Measurements from ENCODE around the gene PIK3AP1.
A peak's percentile ranks its signal among the peaks of the same experiment; 100 is the strongest.
"Not testable (repeated sequence)": the region's sequence is repeated elsewhere in the genome, so short reads cannot be mapped to it uniquely, and the experiment has no call there.

PIK3AP1 gene

GRCh38 chr10:96721207-96721572 lies 876 bp upstream of the PIK3AP1 start:
- DNase-seq (ENCODE audit: low spot score): peak; percentile 41

GRCh38 chr10:96719850-96720421 lies 378 bp downstream of the PIK3AP1 start:
- peak; percentile 57 for DNase-seq (ENCODE audit: low spot score)

- DNase-seq (ENCODE audit: low spot score): no peak
Measured at GRCh38 chr10:96719200-96719599, 1.1 kb downstream of the PIK3AP1 start.

- no peak for DNase-seq (ENCODE audit: low spot score)
Measured at GRCh38 chr10:96718304-96718990, 1.9 kb downstream of the PIK3AP1 start.

GRCh38 chr10:96716390-96716789 lies 3.9 kb downstream of the PIK3AP1 start:
- DNase-seq (ENCODE audit: low spot score): no peak

- no peak for DNase-seq (ENCODE audit: low spot score)
Measured at GRCh38 chr10:96714746-96715255, 5.5 kb downstream of the PIK3AP1 start.

- no peak for DNase-seq (ENCODE audit: low spot score)
Measured at GRCh38 chr10:96714031-96714590, 6.2 kb downstream of the PIK3AP1 start.

- no peak for DNase-seq (ENCODE audit: low spot score)
Measured at GRCh38 chr10:96712662-96713271, 7.5 kb downstream of the PIK3AP1 start.

- no peak for DNase-seq (ENCODE audit: low spot score)
Measured at GRCh38 chr10:96711048-96711728, 9.1 kb downstream of the PIK3AP1 start.

GRCh38 chr10:96709525-96709924 lies 10.8 kb downstream of the PIK3AP1 start:
- DNase-seq (ENCODE audit: low spot score): no peak

- no peak for DNase-seq (ENCODE audit: low spot score)
Measured at GRCh38 chr10:96708996-96709395, 11.3 kb downstream of the PIK3AP1 start.

GRCh38 chr10:96708456-96708855 lies 11.9 kb downstream of the PIK3AP1 start:
- DNase-seq (ENCODE audit: low spot score): no peak

- no peak for DNase-seq (ENCODE audit: low spot score)
Measured at GRCh38 chr10:96706331-96706853, 13.9 kb downstream of the PIK3AP1 start.

GRCh38 chr10:96705134-96705533 lies 15.2 kb downstream of the PIK3AP1 start:
- no peak for DNase-seq (ENCODE audit: low spot score)

GRCh38 chr10:96704563-96704962 lies 15.8 kb downstream of the PIK3AP1 start:
- no peak for DNase-seq (ENCODE audit: low spot score)

GRCh38 chr10:96703358-96703757 lies 17.0 kb downstream of the PIK3AP1 start:
- DNase-seq (ENCODE audit: low spot score): no peak

- DNase-seq (ENCODE audit: low spot score): no peak
Measured at GRCh38 chr10:96701265-96701664, 19.0 kb downstream of the PIK3AP1 start.

GRCh38 chr10:96700374-96701099 lies 19.8 kb downstream of the PIK3AP1 start:
- DNase-seq (ENCODE audit: low spot score): no peak

- DNase-seq (ENCODE audit: low spot score): no peak
Measured at GRCh38 chr10:96699613-96700012, 20.7 kb downstream of the PIK3AP1 start.

GRCh38 chr10:96698305-96698704 lies 22.0 kb downstream of the PIK3AP1 start:
- DNase-seq (ENCODE audit: low spot score): not testable (repeated sequence)

GRCh38 chr10:96697438-96697837 lies 22.9 kb downstream of the PIK3AP1 start:
- no peak for DNase-seq (ENCODE audit: low spot score)
